Stimulated activated naive CD8-positive, alpha-beta T cell treated with anti-CD3 and anti-CD28 coated beads, Interleukin-15, amount 100 ng/mL, for 72 hours (primary cell): Measurements from ENCODE around the gene FCRL5.

ENCODE experiments used
- ATAC-seq: fragments of 150-1000 bp; cut with Tn5 transposase; 2 replicates; pipeline ENCODE4 v1.10.0; 2021; ENCODE audit warnings: mild to moderate bottlenecking, moderate library complexity
- DNase-seq, 2 donors: peaks; one replicate each; pipeline ENCODE4 v3.0.0; 2021 to 2022
- H3K27ac Mint-ChIP-seq, 2 donors: one replicate each; pipeline ENCODE4 v1.8.0; 2022; ENCODE audit warnings: mild to moderate bottlenecking in 2 of 2, mixed read lengths in 2 of 2, moderate library complexity in 2 of 2
- H3K27me3 Mint-ChIP-seq: one replicate; pipeline ENCODE4 v1.8.0; 2022; ENCODE audit warnings: mixed read lengths
- H3K4me1 Mint-ChIP-seq: one replicate; pipeline ENCODE4 v1.8.0; 2022; ENCODE audit warnings: mild to moderate bottlenecking, mixed read lengths
- H3K4me3 Mint-ChIP-seq, 2 donors: one replicate each; pipeline ENCODE4 v1.8.0; 2022; ENCODE audit warnings: mild to moderate bottlenecking in 2 of 2, mixed read lengths in 2 of 2, moderate library complexity in 1 of 2
- H3K9me3 Mint-ChIP-seq, 2 donors: one replicate each; pipeline ENCODE4 v1.8.0; 2022; ENCODE audit warnings: mixed read lengths in 2 of 2

FCRL5 gene

DNA sequence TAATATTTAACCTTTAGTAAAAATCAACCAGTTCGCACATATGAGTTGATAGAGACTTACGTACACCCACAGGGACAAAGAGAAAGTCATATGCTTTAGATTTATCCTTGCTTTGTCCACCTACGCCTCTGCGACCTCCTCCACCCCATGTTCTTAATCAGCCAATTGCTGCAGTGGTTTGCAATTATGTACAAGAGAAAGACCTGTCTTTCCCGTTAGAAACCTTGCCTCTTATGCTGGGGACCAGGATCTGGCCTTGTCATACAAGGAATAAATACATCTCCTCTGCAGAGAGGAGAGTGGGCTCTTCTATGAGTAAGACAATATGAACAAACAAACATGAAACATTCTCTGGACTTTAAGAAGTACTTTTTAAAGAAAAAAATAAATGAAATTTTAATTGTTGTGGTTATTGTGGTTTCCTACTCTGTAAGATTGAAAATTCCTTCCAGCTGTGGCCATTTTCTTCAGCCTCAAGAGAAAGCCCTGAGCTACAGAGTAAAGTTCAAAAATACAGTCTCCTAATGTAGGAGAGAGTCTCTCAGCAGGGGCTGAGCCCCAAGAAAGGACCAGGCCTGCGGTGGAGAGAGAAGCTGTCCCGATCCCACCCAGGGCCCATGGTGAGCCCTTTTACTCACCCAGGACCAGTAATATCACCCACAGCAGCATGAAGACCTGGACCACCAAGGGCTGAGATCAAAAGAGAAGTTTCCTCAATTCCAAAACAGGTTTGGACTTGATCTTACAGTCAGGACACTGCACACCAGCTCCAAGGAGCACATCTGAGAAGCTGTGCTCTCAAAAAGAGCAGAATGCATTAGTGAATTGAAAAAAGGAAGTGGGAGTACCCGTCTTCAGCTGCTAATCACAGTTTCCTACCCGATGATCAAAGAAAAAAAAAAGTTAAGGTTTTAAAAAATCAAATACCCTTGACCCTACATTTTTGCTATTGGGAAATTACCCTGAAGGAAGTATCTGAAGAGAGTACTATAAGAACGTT, at the start of gene FCRL5:
FCRL5 (minus strand) TSS at position 822 of the 1,000 bp plus-strand sequence; CDS start at position 669, 153 bp downstream.
- Mint-ChIP-seq H3K9me3 (no peaks in the 10 kb centered on the region), H3K4me3 (no peak within 1 kb of the TSS), H3K4me1 (peaks cover 7% of the 10 kb centered on the region), H3K27me3 (peaks cover 6% of the 10 kb centered on the region), H3K27ac (peak within 1 kb of the TSS in 1 of 2 donors; percentile 48)
- DNase-seq (no peak), ATAC-seq (no peak)

DNA sequence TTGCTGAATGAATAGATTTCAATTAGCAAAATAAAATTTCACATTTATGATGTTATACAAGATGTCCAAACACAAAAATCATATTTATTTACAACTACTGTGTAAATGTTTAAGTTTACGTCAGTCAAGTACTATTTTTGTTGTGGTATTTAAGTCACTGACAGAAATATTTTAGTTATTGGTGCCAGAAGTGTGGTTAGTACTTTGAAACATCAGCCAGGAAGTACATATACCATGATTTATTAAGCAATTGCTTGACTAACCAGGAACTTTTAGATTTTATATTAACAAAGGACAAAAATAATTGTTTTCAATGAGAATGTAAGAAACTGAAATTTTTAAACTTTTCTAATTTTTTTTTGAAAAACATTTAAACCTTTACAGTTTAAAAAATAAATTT, 47.9 kb upstream of the FCRL5 start:
- DNase-seq (no peak), ATAC-seq (no peak)
- Mint-ChIP-seq H3K9me3 (no peaks in the 10 kb centered on the region), H3K27me3 (peaks cover 27% of the 10 kb centered on the region), H3K4me3 (no peak overlapping the region), H3K27ac (no peak overlapping the region), H3K4me1 (peaks cover 8% of the 10 kb centered on the region)

DNA sequence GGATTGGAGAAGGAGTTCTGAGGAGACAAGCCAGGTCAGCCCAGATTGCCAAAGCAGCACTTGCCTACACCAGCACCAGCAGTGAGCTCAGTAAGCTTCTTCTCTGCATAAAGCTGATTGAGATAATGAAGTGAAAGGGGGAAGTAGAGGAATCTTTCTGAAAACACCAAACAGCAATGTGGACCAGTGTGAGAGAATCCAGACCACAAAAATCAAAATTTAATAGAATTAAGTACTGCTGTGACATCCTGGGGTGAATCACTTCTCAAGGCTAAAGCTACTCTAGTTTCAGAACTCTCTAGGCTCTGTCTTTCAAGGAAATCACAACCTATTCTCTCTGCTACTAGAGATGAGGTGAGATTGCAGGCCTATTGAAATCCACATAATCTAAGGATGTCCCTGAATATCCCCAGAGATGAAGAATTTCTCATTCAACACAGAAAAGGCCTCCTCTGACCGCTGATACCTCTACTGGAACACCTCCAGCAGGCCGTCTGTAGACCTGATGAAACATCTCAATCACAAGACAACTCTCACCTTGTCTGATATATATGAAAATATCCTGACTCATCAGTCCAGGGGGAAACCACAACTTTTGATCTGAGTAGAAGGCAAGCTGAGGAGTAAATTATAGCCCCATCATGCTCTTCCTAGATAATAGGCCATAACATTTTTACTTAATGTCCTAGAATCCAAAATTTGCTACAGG, 45.8 kb upstream of the FCRL5 start, which contains the start of gene FCRL4:
FCRL4 (minus strand) TSS at position 127 of the 709 bp plus-strand sequence. CDS start 141 bp downstream, outside the sequence.
- ATAC-seq (peak; percentile 90), DNase-seq (peak in 1 of 2 donors; percentile 6)
- Mint-ChIP-seq H3K4me3 (no peak within 1 kb of the TSS), H3K4me1 (peaks cover 8% of the 10 kb centered on the region), H3K9me3 (no peaks in the 10 kb centered on the region), H3K27ac (peak within 1 kb of the TSS in 1 of 2 donors; percentile 33), H3K27me3 (peaks cover 27% of the 10 kb centered on the region)

DNA sequence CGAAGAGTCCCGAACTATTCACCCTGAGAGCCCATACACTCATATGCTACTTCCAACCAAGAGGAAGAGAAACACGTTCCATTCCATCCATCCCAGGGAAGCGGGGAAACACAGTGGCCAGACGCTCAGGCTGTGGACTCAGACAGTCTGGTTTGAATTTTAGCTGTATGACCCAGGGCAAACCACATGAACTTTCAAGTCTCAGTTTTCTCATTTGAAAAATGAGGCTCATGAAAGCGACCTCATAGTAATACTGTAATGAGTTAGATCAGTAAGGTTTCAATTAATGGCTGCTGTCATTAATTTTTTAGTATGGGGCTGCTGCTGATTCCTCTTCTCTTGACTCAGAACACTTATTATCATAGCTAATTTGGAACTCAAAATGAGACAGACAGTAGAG, 44.1 kb upstream of the FCRL5 start:
- no peak for DNase-seq
- Mint-ChIP-seq H3K27me3 (peaks cover 19% of the 10 kb centered on the region), H3K4me3 (no peak overlapping the region), H3K9me3 (no peaks in the 10 kb centered on the region), H3K4me1 (peaks cover 8% of the 10 kb centered on the region), H3K27ac (no peak overlapping the region)
- no peak for ATAC-seq

DNA sequence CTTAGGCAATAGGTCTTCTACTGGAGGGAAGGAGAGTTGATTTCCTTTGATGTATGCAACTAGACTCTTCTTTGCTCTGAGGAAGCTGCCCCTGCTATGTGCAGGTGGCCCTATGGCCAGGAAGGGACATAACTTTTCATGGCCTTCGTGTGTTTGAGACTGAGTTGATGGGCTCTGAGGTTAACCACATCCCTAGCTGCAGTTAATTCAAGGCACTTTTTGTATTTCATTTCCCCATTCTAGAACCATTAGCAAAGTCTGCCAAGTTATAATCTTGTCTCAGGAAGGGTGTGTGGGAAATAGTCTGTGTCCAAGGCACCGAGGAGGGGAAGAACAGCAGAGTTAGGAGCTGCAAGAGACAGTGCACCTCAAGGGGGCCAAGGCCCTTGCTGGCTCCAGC, 43.0 kb upstream of the FCRL5 start:
- Mint-ChIP-seq H3K9me3 (no peaks in the 10 kb centered on the region), H3K4me3 (no peak overlapping the region), H3K4me1 (peaks cover 8% of the 10 kb centered on the region), H3K27me3 (peaks cover 19% of the 10 kb centered on the region), H3K27ac (no peak overlapping the region)
- DNase-seq (no peak), ATAC-seq (peak; percentile 31)

DNA sequence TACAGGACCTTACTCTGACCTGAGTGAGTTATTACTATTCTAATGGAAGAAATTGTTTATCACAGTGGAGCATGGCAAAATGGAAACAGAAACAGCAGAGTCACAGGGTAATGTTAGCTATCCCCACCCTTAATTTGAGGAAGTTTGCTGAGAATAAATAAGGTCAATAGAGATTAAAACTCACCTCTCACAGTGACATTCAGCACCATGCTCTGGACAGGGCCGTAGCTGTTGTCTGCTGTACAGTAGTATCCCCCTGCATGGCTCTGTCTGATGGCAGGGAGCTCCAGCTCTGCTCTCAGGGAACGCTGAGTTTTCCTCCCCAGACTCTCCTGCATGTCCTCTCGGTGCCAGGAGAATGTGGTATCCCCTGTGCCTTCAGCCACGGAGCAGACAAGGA, 33.7 kb upstream of the FCRL5 start:
- Mint-ChIP-seq H3K9me3 (no peaks in the 10 kb centered on the region), H3K27ac (peak overlapping the region in 1 of 2 donors; percentile 30), H3K27me3 (peaks cover 23% of the 10 kb centered on the region), H3K4me3 (no peak overlapping the region), H3K4me1 (no peaks in the 10 kb centered on the region)
- DNase-seq (no peak), ATAC-seq (no peak)

DNA sequence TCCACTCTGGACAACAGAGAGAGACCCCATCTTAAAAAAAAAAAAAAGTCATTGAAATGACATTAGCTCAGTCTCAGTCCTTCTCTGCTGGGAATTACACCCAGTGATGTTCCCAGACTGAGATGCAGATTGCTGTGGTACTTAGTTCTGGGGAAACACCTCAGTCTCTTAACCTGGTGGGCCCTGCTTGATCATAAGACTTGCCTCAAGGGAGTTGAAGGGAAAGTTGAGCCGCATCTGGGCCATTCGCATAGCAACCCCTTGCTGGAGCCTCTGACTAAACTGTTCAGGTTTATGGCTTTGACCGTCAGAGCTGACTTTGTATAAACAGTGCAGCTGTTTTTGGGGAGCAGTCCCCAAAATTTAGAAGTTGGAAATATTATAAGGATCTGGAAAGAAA, 32.2 kb upstream of the FCRL5 start:
- H3K27ac Mint-ChIP-seq: no peak overlapping the region
- DNase-seq (no peak), ATAC-seq (no peak)
- no peaks in the 10 kb centered on the region for H3K4me1 Mint-ChIP-seq
- no peaks in the 10 kb centered on the region for H3K9me3 Mint-ChIP-seq
- H3K27me3 Mint-ChIP-seq: peaks cover 16% of the 10 kb centered on the region
- H3K4me3 Mint-ChIP-seq: no peak overlapping the region

DNA sequence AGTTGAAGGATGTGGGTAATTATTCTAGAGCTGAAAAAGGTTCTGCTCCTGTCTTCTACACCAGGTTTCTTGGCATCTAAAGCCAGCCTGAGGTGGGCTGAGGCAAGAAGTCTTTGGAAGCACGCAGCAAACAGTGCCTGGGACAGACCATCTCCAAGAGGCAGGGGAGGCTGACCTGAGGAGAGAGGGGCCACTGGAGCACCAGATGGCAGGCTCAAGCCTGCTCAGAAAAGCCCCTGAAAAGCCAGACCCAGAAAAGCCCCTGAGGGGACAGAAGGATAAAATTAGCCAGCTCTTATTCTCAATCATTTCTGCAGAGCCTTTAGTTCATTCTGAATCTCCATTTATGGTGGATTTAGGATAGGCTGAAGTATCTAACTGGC, 28.5 kb upstream of the FCRL5 start:
- ATAC-seq: no peak
- Mint-ChIP-seq H3K27me3 (peaks cover 8% of the 10 kb centered on the region), H3K9me3 (no peaks in the 10 kb centered on the region), H3K4me1 (no peaks in the 10 kb centered on the region), H3K27ac (no peak overlapping the region), H3K4me3 (no peak overlapping the region)
- no peak for DNase-seq

DNA sequence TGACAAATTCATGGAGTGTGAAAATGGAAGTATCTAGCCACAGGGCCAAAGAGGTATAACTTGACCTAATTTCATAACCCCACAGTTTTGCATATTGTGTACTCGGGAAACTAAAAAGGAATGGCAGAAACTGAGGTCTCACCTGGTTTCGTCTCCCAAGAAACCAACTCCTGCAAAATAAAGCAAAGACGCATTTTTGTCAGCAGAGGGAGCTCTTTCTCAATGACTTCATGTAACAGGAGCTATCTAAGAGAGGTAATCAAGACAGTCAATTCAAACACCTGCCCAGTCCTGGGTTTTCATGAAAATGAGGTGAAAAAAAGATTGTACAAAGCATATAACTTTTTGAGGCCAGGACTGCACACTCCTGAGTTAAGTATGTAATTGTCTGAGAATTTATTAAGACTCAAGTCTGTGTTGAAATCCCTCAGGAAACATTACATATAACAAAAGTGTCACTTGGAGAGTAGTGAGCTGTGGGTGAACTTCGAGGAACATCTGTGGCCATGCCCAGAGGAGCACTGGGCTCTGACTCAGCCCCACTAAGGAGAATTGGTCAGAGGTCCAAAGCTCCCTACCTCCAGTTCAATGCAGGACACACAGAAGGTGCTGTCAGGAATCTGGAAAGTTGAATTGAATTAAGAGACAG, 28.0 kb upstream of the FCRL5 start:
- H3K27me3 Mint-ChIP-seq: peaks cover 8% of the 10 kb centered on the region
- no peak overlapping the region for H3K4me3 Mint-ChIP-seq
- H3K27ac Mint-ChIP-seq: peak overlapping the region in 1 of 2 donors; percentile 83
- H3K9me3 Mint-ChIP-seq: no peaks in the 10 kb centered on the region
- ATAC-seq (peak; percentile 43), DNase-seq (peak; percentile 12 to 20)
- no peaks in the 10 kb centered on the region for H3K4me1 Mint-ChIP-seq

DNA sequence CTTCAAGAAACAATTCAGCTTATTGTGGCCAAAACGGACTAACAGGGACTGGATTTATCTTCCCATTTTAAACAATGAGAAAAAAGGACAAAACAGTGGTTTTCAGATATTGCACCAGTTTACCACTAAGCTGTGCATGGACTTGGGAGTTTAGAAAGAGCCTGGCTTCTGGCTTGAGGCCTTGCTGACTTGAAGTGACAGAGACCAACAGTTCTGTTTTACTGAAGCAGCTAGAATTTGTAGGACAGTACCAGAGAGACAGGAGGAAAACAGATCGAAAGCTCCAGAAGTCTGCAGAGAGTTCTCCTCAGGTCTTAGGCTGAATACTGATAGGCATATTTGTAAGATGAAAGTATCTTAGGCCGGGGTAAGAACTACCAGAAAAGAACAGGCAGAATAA, 25.1 kb upstream of the FCRL5 start:
- no peak overlapping the region for H3K4me3 Mint-ChIP-seq

DNA sequence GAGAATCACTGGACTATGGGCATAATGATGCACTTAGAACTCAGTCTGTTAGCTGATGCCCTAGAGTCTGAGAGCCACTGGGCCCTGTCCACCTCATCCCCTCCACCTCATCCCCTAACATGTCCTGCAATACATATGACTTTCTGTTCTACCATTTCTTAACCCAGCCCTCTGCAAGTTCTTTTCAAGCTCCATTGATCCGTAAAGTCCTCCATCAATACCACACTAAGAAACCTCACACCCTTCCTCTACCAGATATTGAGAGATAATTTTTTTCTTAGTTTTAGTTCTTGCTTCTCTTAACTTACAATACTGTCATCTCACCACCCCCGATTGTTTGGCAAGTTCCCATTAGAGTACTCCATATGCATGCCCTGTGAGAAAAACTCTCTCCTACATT, 23.4 kb upstream of the FCRL5 start:
- Mint-ChIP-seq H3K27me3 (peaks cover 8% of the 10 kb centered on the region), H3K4me1 (no peaks in the 10 kb centered on the region)

More for the DNA sequence above, 25.1 kb upstream of the FCRL5 start:
- Mint-ChIP-seq H3K4me1 (no peaks in the 10 kb centered on the region), H3K27ac (no peak overlapping the region), H3K27me3 (peaks cover 8% of the 10 kb centered on the region), H3K9me3 (no peaks in the 10 kb centered on the region)
- ATAC-seq (no peak), DNase-seq (no peak)

DNA sequence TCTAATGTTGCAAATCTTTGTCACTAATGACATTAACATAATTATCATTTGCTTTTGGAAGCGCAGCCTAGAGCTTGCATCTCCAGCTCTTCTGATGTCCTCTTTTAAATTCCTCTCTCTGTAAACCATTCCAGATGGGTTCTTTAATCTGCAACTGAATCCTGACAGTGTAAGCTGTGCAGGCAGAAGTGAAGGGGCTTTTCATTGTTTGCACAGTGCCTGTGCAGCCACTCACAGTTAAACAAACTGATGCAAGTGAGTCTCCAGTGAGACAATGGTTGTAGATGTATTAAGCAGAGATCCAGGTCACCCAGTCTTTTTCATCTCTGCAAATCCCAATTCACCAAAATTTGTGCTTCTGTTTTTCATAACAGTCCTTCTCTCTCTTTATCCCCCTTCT, 22.5 kb upstream of the FCRL5 start:
- no peak for DNase-seq
- ATAC-seq: no peak
- Mint-ChIP-seq H3K9me3 (no peaks in the 10 kb centered on the region), H3K27me3 (peaks cover 8% of the 10 kb centered on the region), H3K27ac (no peak overlapping the region), H3K4me1 (no peaks in the 10 kb centered on the region), H3K4me3 (no peak overlapping the region)

More for the DNA sequence above, 23.4 kb upstream of the FCRL5 start:
- ATAC-seq (no peak), DNase-seq (no peak)
- Mint-ChIP-seq H3K9me3 (no peaks in the 10 kb centered on the region), H3K27ac (no peak overlapping the region), H3K4me3 (no peak overlapping the region)

DNA sequence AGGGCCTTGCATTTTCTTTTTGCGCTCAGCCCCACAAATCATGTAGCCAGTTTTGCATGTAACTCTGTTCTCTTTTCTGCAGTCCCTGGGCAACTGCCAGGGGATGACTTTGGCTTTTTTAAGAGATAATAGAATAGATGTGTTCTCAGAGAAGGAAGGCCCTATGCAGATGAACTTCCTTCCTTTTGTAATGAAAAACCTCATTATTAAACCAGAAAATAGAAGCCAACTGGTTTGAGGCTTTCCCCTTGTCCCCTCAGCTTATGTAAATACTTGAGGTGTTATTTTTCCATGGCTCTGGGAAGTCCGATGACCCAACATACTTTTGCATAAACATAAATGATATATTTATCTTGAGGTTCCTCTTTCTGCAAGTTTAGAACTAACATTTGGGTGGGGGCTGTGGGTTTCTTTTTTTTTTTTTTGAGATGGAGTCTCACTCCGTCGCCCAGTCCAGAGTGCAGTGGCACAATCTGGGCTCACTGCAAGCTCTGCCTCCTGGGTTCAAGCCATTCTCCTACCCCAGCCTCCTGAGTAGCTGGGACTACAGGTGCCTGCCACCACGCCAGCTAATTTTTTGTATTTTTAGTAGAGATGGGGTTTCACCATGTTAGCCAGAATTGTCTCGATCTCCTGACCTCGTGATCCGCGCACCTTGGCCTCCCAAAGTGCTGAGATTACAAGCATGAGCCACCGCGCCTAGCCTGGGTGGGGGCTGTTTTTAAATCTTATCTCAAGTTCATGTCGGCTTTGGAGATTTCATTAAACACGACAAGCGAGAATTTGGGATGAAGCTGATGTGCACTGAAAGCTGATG, 14.4 kb upstream of the FCRL5 start:
- Mint-ChIP-seq H3K27me3 (peaks cover 30% of the 10 kb centered on the region), H3K27ac (no peak overlapping the region), H3K4me3 (no peak overlapping the region), H3K9me3 (no peaks in the 10 kb centered on the region), H3K4me1 (no peaks in the 10 kb centered on the region)
- DNase-seq (no peak), ATAC-seq (no peak)

DNA sequence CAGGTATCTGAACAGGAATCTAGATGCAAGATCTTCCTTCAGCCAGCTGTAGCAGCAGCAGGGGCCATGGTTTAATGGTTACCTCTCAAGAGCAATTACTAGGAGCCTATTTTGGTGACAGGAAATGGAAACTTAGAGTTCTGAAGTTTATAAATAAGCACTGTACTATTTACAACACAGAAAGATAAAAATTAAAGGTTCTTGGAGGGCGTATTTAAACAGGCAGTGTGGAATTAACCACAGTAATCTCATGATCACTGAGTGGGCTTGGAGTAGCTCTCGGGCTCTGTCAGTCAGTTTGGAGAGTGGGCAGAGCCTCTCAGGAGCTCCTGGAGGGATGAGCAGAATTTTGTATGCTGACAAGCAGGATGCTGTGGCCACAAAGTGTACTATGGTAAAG, 10.2 kb upstream of the FCRL5 start:
- H3K9me3 Mint-ChIP-seq: no peaks in the 10 kb centered on the region
- peaks cover 31% of the 10 kb centered on the region for H3K27me3 Mint-ChIP-seq
- H3K4me1 Mint-ChIP-seq: no peaks in the 10 kb centered on the region
- H3K27ac Mint-ChIP-seq: no peak overlapping the region
- DNase-seq (no peak), ATAC-seq (no peak)
- no peak overlapping the region for H3K4me3 Mint-ChIP-seq

DNA sequence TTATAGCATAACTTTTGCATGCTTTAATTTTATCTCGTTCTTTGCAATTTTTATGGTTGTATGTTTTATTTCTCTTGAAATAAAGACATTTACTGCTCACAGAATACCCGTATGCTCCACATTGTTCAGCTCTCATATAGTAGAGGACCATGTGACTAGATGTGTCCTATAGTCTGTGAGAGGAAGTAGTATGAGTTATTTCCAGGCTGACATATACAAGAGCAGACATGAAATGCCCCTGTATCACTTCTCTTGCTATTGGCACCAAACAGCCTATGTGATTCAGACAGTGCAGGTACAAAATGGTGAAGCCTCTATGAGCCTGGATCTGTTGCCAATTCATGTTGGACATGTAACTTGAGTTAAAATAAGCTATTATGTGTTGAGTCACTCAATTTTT, 5.8 kb upstream of the FCRL5 start:
- ATAC-seq (no peak), DNase-seq (no peak)
- Mint-ChIP-seq H3K4me1 (no peaks in the 10 kb centered on the region), H3K9me3 (no peaks in the 10 kb centered on the region), H3K27ac (no peak overlapping the region), H3K4me3 (no peak overlapping the region), H3K27me3 (peaks cover 13% of the 10 kb centered on the region)
